Endothelial cell of umbilical vein (primary cell): ENCODE results near the gene RIBC2. TPM values are rescaled to one million over a fixed set of nuclear protein-coding genes. Genes with fewer than 3 reads are reported as not detected.

Source experiments
- BruUV-seq: library from RNA; stranded (reverse); fragments of 400-500 nt; replicated peaks from 2 replicates; lab custom pipeline; 2021; lab: Mats Ljungman, UMichigan
- CTCF ChIA-PET: fragments of 300-600, 350-600 bp; sonication (Branson Sonifier 250); formaldehyde crosslinking; loops from one replicate; lab custom pipeline; 2021; ENCODE audit warnings: antibody characterized with exemption, inconsistent platforms; lab: Charles Lee
- POLR2A ChIA-PET: fragments of 300-600, 350-600 bp; sonication (Branson Sonifier 250); formaldehyde crosslinking; loops from one replicate; lab custom pipeline; 2021; ENCODE audit warnings: antibody characterized with exemption, inconsistent platforms; lab: Charles Lee
- DNase-seq: peaks from one replicate; pipeline ENCODE4 v3.0.0-alpha.2; 2011; ENCODE audit warnings: low read depth, low spot score
- FAIRE-seq: peaks from 2 replicates; lab custom pipeline; 2011; peaks lifted over from hg19 to GRCh38; lab: Jason Lieb, UNC
- H2AFZ ChIP-seq: 2 replicates; pipeline ENCODE4 v1.6.0; 2012; ENCODE audit warnings: low read depth, low read length, control low read depth, inconsistent platforms
- H3K27ac ChIP-seq: 2 replicates; pipeline ENCODE4 v1.5.1; 2011; ENCODE audit warnings: low read depth, mild to moderate bottlenecking, control low read depth, low read length, moderate library complexity; ENCODE audit not compliant: insufficient read depth
- H3K27me3 ChIP-seq, 2 experiments: 2 replicates each; pipeline versions ENCODE4 v1.6.0 to v1.6.1; 2011; ENCODE audit warnings: low read length in 2 of 2, mixed read lengths in 1 of 2; ENCODE audit not compliant: control insufficient read depth in 2 of 2, insufficient read depth in 2 of 2
- H3K36me3 ChIP-seq, 2 experiments: 2 replicates in 1 of 2; 3 replicates in 1 of 2; pipeline ENCODE4 v1.5.1; 2011; ENCODE audit warnings: low read length in 2 of 2, mild to moderate bottlenecking in 1 of 2, moderate library complexity in 1 of 2; ENCODE audit not compliant: control insufficient read depth in 2 of 2, insufficient read depth in 2 of 2; ENCODE audit errors: extremely low read depth in 1 of 2
- H3K4me1 ChIP-seq: 3 replicates; pipeline ENCODE4 v1.5.1; 2011; ENCODE audit warnings: mild to moderate bottlenecking, low read length; ENCODE audit not compliant: control insufficient read depth, insufficient read depth; ENCODE audit errors: extremely low read depth
- H3K4me2 ChIP-seq: 2 replicates; pipeline ENCODE4 v1.6.1; 2011; ENCODE audit warnings: low read length, control low read depth, mixed read lengths; ENCODE audit not compliant: insufficient read depth
- H3K4me3 ChIP-seq, 3 experiments: fragments of 200-600 bp in 1 of 3; sonication (generic), shearing (Covaris generic) in 1 of 3; replicated peaks in 1 of 3; 2 replicates each; pipeline ENCODE4 v1.5.1; 2011 to 2016; ENCODE audit warnings: control low read depth in 3 of 3, low read length in 3 of 3, mild to moderate bottlenecking in 2 of 3, inconsistent platforms in 1 of 3, low read depth in 1 of 3, moderate library complexity in 1 of 3; ENCODE audit not compliant: insufficient read depth in 1 of 3
- H3K79me2 ChIP-seq: 2 replicates; pipeline ENCODE4 v1.6.0; 2012; ENCODE audit warnings: low read length, inconsistent platforms; ENCODE audit not compliant: control insufficient read depth, insufficient read depth
- H3K9ac ChIP-seq: replicated peaks from 2 replicates; pipeline ENCODE3; 2011; ENCODE audit warnings: low read length, control low read depth; ENCODE audit not compliant: insufficient read depth; ENCODE audit errors: extremely low read depth
- H3K9me1 ChIP-seq: replicated peaks from 3 replicates; pipeline ENCODE4 v1.6.0; 2011; ENCODE audit warnings: mild to moderate bottlenecking, low read length; ENCODE audit not compliant: control insufficient read depth, insufficient read depth; ENCODE audit errors: extremely low read depth
- H3K9me3 ChIP-seq: replicated peaks from 2 replicates; pipeline ENCODE4 v1.5.1; 2012; ENCODE audit warnings: low read length, inconsistent platforms; ENCODE audit not compliant: control insufficient read depth, insufficient read depth
- H4K20me1 ChIP-seq: replicated peaks from 2 replicates; pipeline ENCODE3; 2011; ENCODE audit warnings: mild to moderate bottlenecking, low read length; ENCODE audit not compliant: control insufficient read depth, insufficient read depth; ENCODE audit errors: extremely low read depth
- CTCF ChIP-seq, 2 donors: IDR thresholded peaks; 1 replicate in 1 of 2; 2 replicates in 1 of 2; pipeline ENCODE4 v1.5.1; 2011; ENCODE audit warnings: low read length in 2 of 2, mild to moderate bottlenecking in 2 of 2, moderate library complexity in 2 of 2, control low read depth in 1 of 2, inconsistent platforms in 1 of 2, low read depth in 1 of 2; ENCODE audit not compliant: insufficient read depth in 1 of 2; ENCODE audit errors: extremely low read depth in 1 of 2
- EZH2 ChIP-seq: IDR thresholded peaks from 2 replicates; pipeline ENCODE4 v1.6.1; 2012; ENCODE audit warnings: borderline replicate concordance, low read depth, mild to moderate bottlenecking, moderate library complexity, low read length, inconsistent platforms; ENCODE audit not compliant: severe bottlenecking
- FOS ChIP-seq: IDR thresholded peaks from 2 replicates; pipeline ENCODE4 v1.6.1; 2011; ENCODE audit warnings: mild to moderate bottlenecking, low read length, moderate library complexity, borderline replicate concordance; ENCODE audit not compliant: insufficient read depth
- GATA2 ChIP-seq: IDR thresholded peaks from 2 replicates; pipeline ENCODE4 v1.7.0; 2011; ENCODE audit warnings: low read depth, mild to moderate bottlenecking, moderate library complexity, mixed read lengths, low read length; ENCODE audit not compliant: insufficient read length, insufficient read depth
- JUN ChIP-seq: IDR thresholded peaks from 2 replicates; pipeline ENCODE4 v1.6.1; 2011; ENCODE audit warnings: borderline replicate concordance, low read depth; ENCODE audit not compliant: insufficient read length, insufficient read depth
- MAX ChIP-seq: IDR thresholded peaks from 2 replicates; pipeline ENCODE4 v1.6.1; 2011; ENCODE audit not compliant: insufficient read depth, insufficient read length
- MYC ChIP-seq: IDR thresholded peaks from one replicate; pipeline ENCODE4 v1.6.1; 2011; ENCODE audit warnings: mild to moderate bottlenecking, low read depth, low read length
- POLR2A ChIP-seq: IDR thresholded peaks from 2 replicates; pipeline ENCODE4 v1.6.1; 2012; ENCODE audit warnings: low read depth, mild to moderate bottlenecking, control low read depth, low read length
- POLR2AphosphoS5 ChIP-seq: IDR thresholded peaks from 2 replicates; pipeline ENCODE4 v1.6.1; 2012; ENCODE audit warnings: low read depth, mild to moderate bottlenecking, control low read depth, low read length, moderate library complexity; ENCODE audit not compliant: insufficient read depth
- dilution Hi-C: fragments of 300-500 bp; cut with MboI; formaldehyde crosslinking; loops from one replicate; pipeline ENCODE4 v1.15.0; 2019; ENCODE audit warnings: low sequenced_read_pairs; ENCODE audit not compliant: extremely low pct_ligation_motif_present
- intact Hi-C: fragments of 100-400 bp; cut with micrococcal nuclease; formaldehyde crosslinking; loops from one replicate; pipeline ENCODE4 v1.10.0; 2022
- polyA plus RNA-seq, 4 experiments: library from polyadenylated mRNA; depleted of rRNA in 3 of 4; stranded (reverse) in 3 of 4; unstranded in 1 of 4; fragments of >200 nt; gene quantifications; 2 replicates each; pipeline versions ENCODE4 v1.2.1 to v1.2.3, GENCODE V29; 2011 to 2012; ENCODE audit warnings: missing spikeins in 1 of 4
- total RNA-seq: library from RNA; stranded (reverse); gene quantifications from 2 replicates; pipeline ENCODE4 v1.2.3, GENCODE V29; 2021

RIBC2 gene
- total and polyA plus RNA-seq, 2 donors (not counting 3 experiments of a cell fraction or from before 2014, with no cell fraction given): 1.2 to 5.7 TPM

GRCh38 chr22:45399712-45400445 lies 13.6 kb upstream of the RIBC2 start:
- H3K4me2 ChIP-seq: no peak overlapping the region
- no peaks in the 10 kb centered on the region for H4K20me1 ChIP-seq
- H3K4me3 ChIP-seq: no peak overlapping the region
- no peak for FAIRE-seq
- POLR2A ChIA-PET: no interaction called here
- intact Hi-C loops: no loop called here
- no peaks in the 10 kb centered on the region for H3K9me1 ChIP-seq
- CTCF ChIA-PET: interaction anchor here (2.6 kb wide), 1 partner anchor 17 kb away, joined by 11 read pairs; no protein-coding TSS in a partner anchor
- H3K79me2 ChIP-seq: no peaks in the 10 kb centered on the region
- no peaks in the 10 kb centered on the region for H3K36me3 ChIP-seq
- no peak overlapping the region for H2AFZ ChIP-seq
- H3K9ac ChIP-seq: no peak overlapping the region
- BruUV-seq: no TSS peak
- TF ChIP-seq CTCF (IDR thresholded peaks at IDR 0.05; ENCODE audit: extremely low read depth in 1 of 2, insufficient read depth in 1 of 2, low read depth in 1 of 2, low read length in 2 of 2) (no peak), MAX (no peak), FOS (no peak), EZH2 (no peak), POLR2AphosphoS5 (no peak), POLR2A (no peak), JUN (no peak), MYC (no peak), GATA2 (no peak)
- H3K27ac ChIP-seq: no peak overlapping the region
- H3K27me3 ChIP-seq: peaks cover 9 to 16% of the 10 kb centered on the region in 2 experiments
- dilution Hi-C loops: no loop called here
- no peaks in the 10 kb centered on the region for H3K9me3 ChIP-seq
- H3K4me1 ChIP-seq: no peaks in the 10 kb centered on the region
- DNase-seq: no peak
